NCI-H460 (cell line): Measurements from ENCODE around the gene CHD6. TPM values are rescaled to one million over a fixed set of nuclear protein-coding genes. Genes with fewer than 3 reads are reported as not detected.

Experiments
- DNase-seq: peaks from one replicate; pipeline ENCODE4 v3.0.0-alpha.2; 2016; ENCODE audit warnings: low read depth; ENCODE audit errors: extremely low read depth
- polyA plus RNA-seq: library from polyadenylated mRNA; depleted of rRNA; stranded (reverse); fragments of >200 nt; gene quantifications from 2 replicates; pipeline ENCODE4 v1.2.3, GENCODE V29; 2014; cell fraction: nucleus; rRNA removed
- total RNA-seq: library from RNA; depleted of rRNA; stranded (reverse); fragments of >200 nt; shearing (Covaris generic); gene quantifications from 2 replicates; pipeline ENCODE4 v1.2.3, GENCODE V29; 2014; rRNA removed

CHD6 gene
- 14.6 and 17.6 TPM in 2 replicates for total RNA-seq
- polyA plus RNA-seq = 14.9 and 23.7 TPM in 2 replicates

- DNase-seq = peak; percentile 99
Measured at GRCh38 chr20:41617902-41618806, at the start of gene CHD6. Gene CHD6 (minus strand): TSS chr20:41618377. CDS start chr20:41551337, 67,040 bp downstream.

- DNase-seq = no peak
Measured at GRCh38 chr20:41664584-41664983, 46.4 kb upstream of the CHD6 start.

GRCh38 chr20:41657655-41658054 lies 39.5 kb upstream of the CHD6 start:
- no peak for DNase-seq

GRCh38 chr20:41655962-41656618 lies 37.9 kb upstream of the CHD6 start:
- DNase-seq = no peak

GRCh38 chr20:41654884-41655283 lies 36.7 kb upstream of the CHD6 start:
- DNase-seq = no peak

GRCh38 chr20:41654292-41654691 lies 36.1 kb upstream of the CHD6 start:
- no peak for DNase-seq

- no peak for DNase-seq
Measured at GRCh38 chr20:41650231-41650948, 32.2 kb upstream of the CHD6 start.

GRCh38 chr20:41649489-41649888 lies 31.3 kb upstream of the CHD6 start:
- DNase-seq = no peak

- no peak for DNase-seq
Measured at GRCh38 chr20:41645372-41645771, 27.2 kb upstream of the CHD6 start.

GRCh38 chr20:41643504-41643938 lies 25.3 kb upstream of the CHD6 start:
- peak; percentile 89 for DNase-seq

GRCh38 chr20:41639630-41640029 lies 21.5 kb upstream of the CHD6 start:
- DNase-seq = no peak

- DNase-seq = no peak
Measured at GRCh38 chr20:41638456-41638855, 20.3 kb upstream of the CHD6 start.

GRCh38 chr20:41635158-41635557 lies 17.0 kb upstream of the CHD6 start:
- no peak for DNase-seq

GRCh38 chr20:41632896-41633295 lies 14.7 kb upstream of the CHD6 start:
- DNase-seq = no peak

GRCh38 chr20:41631826-41632225 lies 13.6 kb upstream of the CHD6 start:
- DNase-seq = no peak

- DNase-seq = no peak
Measured at GRCh38 chr20:41630846-41631245, 12.7 kb upstream of the CHD6 start.

- DNase-seq = no peak
Measured at GRCh38 chr20:41627611-41628244, 9.6 kb upstream of the CHD6 start.

GRCh38 chr20:41627001-41627495 lies 8.9 kb upstream of the CHD6 start:
- no peak for DNase-seq

GRCh38 chr20:41623625-41624375 lies 5.6 kb upstream of the CHD6 start:
- DNase-seq = no peak

GRCh38 chr20:41622584-41622983 lies 4.4 kb upstream of the CHD6 start:
- no peak for DNase-seq
